ENCODE data around the gene ADAMTSL3. TPM values are rescaled to one million over a fixed set of nuclear protein-coding genes. Genes with fewer than 3 reads are reported as not detected.

ADAMTSL3 gene
- total and polyA plus RNA-seq, 2 of the 8 experiments (the other 6 are each of a cell fraction or from before 2014, with no cell fraction given) = 0.35 to 1.4 TPM

- no peak for TF ChIP-seq USF2 (IDR thresholded peaks at IDR 0.05; ENCODE audit: low read length)
These were observed 226.6 kb downstream of the ADAMTSL3 start (continued) for GRCh38 chr15:83880529-83880928.
